CD4-positive, CD25-positive, alpha-beta regulatory T cell (primary cell): ENCODE results near the gene PPARA. TPM values are rescaled to one million over a fixed set of nuclear protein-coding genes. Genes with fewer than 3 reads are reported as not detected.

Experiments used
- ATAC-seq, 2 donors: fragments of 150-1000 bp; cut with Tn5 transposase; one replicate each; pipeline ENCODE4 v1.10.0; 2021; ENCODE audit warnings: low read depth in 2 of 2, moderate number of reproducible peaks in 2 of 2, moderate library complexity in 1 of 2
- DNase-seq, 3 donors: peaks; one replicate each; pipeline versions ENCODE4 v3.0.0 to v3.0.0-alpha.2; 2012 to 2022; ENCODE audit warnings: mixed read lengths in 1 of 3
- H3K27ac ChIP-seq: one replicate; pipeline ENCODE4 v1.7.0; 2013; ENCODE audit warnings: mild to moderate bottlenecking, low read length; ENCODE audit not compliant: insufficient read depth, poor library complexity, severe bottlenecking
- H3K27me3 ChIP-seq: one replicate; pipeline ENCODE4 v1.7.0; 2013; ENCODE audit warnings: low read length; ENCODE audit not compliant: control insufficient read depth, insufficient read depth
- H3K36me3 ChIP-seq: one replicate; pipeline ENCODE4 v1.7.0; 2013; ENCODE audit warnings: mild to moderate bottlenecking, low read length, moderate library complexity; ENCODE audit not compliant: control insufficient read depth, insufficient read depth
- H3K4me1 ChIP-seq: 2 replicates; pipeline ENCODE4 v1.7.0; 2013; ENCODE audit warnings: mild to moderate bottlenecking, low read length; ENCODE audit not compliant: insufficient read depth, control insufficient read depth, poor library complexity, severe bottlenecking
- H3K4me3 ChIP-seq: one replicate; pipeline ENCODE4 v1.7.0; 2013; ENCODE audit warnings: low read depth, mild to moderate bottlenecking, low read length, moderate library complexity
- H3K9me3 ChIP-seq, 2 experiments: 1 replicate in 1 of 2; 2 replicates in 1 of 2; pipeline ENCODE4 v1.7.0; 2013; ENCODE audit warnings: low read length in 2 of 2, mild to moderate bottlenecking in 1 of 2, moderate library complexity in 1 of 2; ENCODE audit not compliant: control insufficient read depth in 2 of 2
- H3K27ac Mint-ChIP-seq, 3 donors: one replicate each; pipeline ENCODE4 v1.8.0; 2020 to 2022; ENCODE audit warnings: mild to moderate bottlenecking in 3 of 3, mixed read lengths in 3 of 3, moderate library complexity in 2 of 3
- H3K27me3 Mint-ChIP-seq: one replicate; pipeline ENCODE4 v1.8.0; 2022; ENCODE audit warnings: mild to moderate bottlenecking, mixed read lengths
- H3K36me3 Mint-ChIP-seq: one replicate; pipeline ENCODE4 v1.8.0; 2020; ENCODE audit warnings: mixed read lengths
- H3K4me1 Mint-ChIP-seq, 4 donors: one replicate each; pipeline ENCODE4 v1.8.0; 2020 to 2022; ENCODE audit warnings: mixed read lengths in 4 of 4, mild to moderate bottlenecking in 1 of 4
- H3K4me3 Mint-ChIP-seq, 4 donors: one replicate each; pipeline ENCODE4 v1.8.0; 2020 to 2022; ENCODE audit warnings: mild to moderate bottlenecking in 4 of 4, mixed read lengths in 4 of 4, moderate library complexity in 3 of 4
- H3K9me3 Mint-ChIP-seq, 7 donors: one replicate each; pipeline ENCODE4 v1.8.0; 2020 to 2022; ENCODE audit warnings: mixed read lengths in 7 of 7, mild to moderate bottlenecking in 3 of 7, moderate library complexity in 2 of 7
- polyA plus RNA-seq, 4 donors: library from polyadenylated mRNA; unstranded; fragments of 300-500 nt; fragmentation: Illumina TruSeq; gene quantifications; one replicate each; pipeline ENCODE4 v1.2.3, GENCODE V29; 2021
- total RNA-seq: library from RNA; stranded (reverse); gene quantifications from one replicate; pipeline ENCODE4 v1.2.3, GENCODE V29; 2022

Gene PPARA
- total and polyA plus RNA-seq, 5 donors from 2014 or later: 0.67 to 10.3 (median 4.0) TPM

DNA sequence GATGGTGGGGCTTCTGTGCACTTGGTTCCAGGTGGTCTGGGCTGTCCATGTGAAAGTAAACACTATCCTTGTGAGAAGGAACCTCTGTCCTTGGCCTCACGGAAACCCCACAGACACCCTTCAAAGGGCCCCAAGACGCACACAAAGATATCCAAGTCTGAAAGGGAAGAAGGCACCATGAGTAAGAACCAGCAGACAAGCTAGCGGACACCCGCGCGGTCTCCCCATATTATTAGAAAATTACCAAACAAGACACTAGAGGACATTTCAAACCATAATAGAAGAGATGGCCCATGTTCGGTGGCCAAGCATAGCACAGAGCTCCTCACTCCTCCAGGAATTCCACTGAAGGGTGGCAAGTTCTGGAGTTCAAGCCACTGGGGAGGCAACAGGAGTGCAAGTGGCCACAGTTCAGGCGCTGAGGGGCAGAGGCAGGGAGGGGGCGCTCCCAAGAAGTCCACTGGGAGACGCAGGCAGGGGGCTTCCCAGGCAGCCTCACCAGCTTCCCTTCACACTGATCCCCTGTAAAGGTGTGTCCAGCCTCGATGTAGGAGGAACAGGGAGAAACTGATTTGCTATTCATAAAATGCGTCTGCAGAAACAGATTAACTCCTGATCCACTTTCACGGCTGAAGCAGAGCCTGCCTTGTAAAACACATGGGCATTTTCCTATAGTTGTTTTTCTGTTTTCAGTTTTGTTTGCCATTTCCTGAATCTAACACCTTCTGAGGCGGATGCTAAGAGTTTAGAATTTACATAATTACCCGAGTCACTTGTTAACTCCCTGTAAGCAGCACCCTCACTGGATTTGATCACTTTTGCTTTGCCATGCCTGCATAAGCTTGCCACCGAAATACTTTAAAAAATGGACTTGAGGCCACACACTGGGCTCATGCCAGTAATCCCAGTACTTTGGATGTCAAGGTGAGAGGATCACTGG, 9.1 kb upstream of the PPARA start:
- H3K4me1 Mint-ChIP-seq: no peaks in the 10 kb centered on the region
- DNase-seq: no peak
- H3K36me3 ChIP-seq: no peaks in the 10 kb centered on the region
- H3K27me3 ChIP-seq: no peaks in the 10 kb centered on the region
- H3K27ac ChIP-seq: no peak overlapping the region
- H3K4me1 ChIP-seq: no peaks in the 10 kb centered on the region
- peak overlapping the region in 2 of 3 donors; percentile 28 to 82 for H3K27ac Mint-ChIP-seq
- ATAC-seq: peak in 1 of 2 donors; percentile 23
- no peak overlapping the region for H3K4me3 Mint-ChIP-seq
- H3K4me3 ChIP-seq: no peak overlapping the region
- H3K9me3 ChIP-seq: no peaks in the 10 kb centered on the region
- no peaks in the 10 kb centered on the region for H3K36me3 Mint-ChIP-seq
- peaks cover 9% of the 10 kb centered on the region for H3K27me3 Mint-ChIP-seq
- H3K9me3 Mint-ChIP-seq: no peaks in the 10 kb centered on the region

- Histone ChIP-seq H3K36me3 (no peaks in the 10 kb centered on the region), H3K27me3 (no peaks in the 10 kb centered on the region), H3K4me1 (no peaks in the 10 kb centered on the region), H3K9me3 (no peaks in the 10 kb centered on the region), H3K4me3 (no peak overlapping the region), H3K27ac (no peak overlapping the region)
- DNase-seq (no peak), ATAC-seq (no peak)
- Mint-ChIP-seq H3K4me1 (peaks cover 0 to 3% (median 0%) of the 10 kb centered on the region in 4 donors), H3K4me3 (no peak overlapping the region), H3K36me3 (no peaks in the 10 kb centered on the region), H3K27ac (no peak overlapping the region), H3K27me3 (peaks cover 9% of the 10 kb centered on the region), H3K9me3 (no peaks in the 10 kb centered on the region)
Observed at GRCh38 chr22:46142548-46143490, 7.5 kb upstream of the PPARA start.

- H3K4me3 ChIP-seq: no peak overlapping the region
- DNase-seq: no peak
- H3K9me3 Mint-ChIP-seq: no peaks in the 10 kb centered on the region
- H3K4me1 Mint-ChIP-seq: peaks cover 0 to 5% (median 0%) of the 10 kb centered on the region in 4 donors
- no peaks in the 10 kb centered on the region for H3K36me3 ChIP-seq
- no peak overlapping the region for H3K27ac ChIP-seq
- peaks cover 9% of the 10 kb centered on the region for H3K27me3 Mint-ChIP-seq
- no peak overlapping the region for H3K27ac Mint-ChIP-seq
- H3K9me3 ChIP-seq: no peaks in the 10 kb centered on the region
- no peaks in the 10 kb centered on the region for H3K36me3 Mint-ChIP-seq
- H3K4me1 ChIP-seq: no peaks in the 10 kb centered on the region
- ATAC-seq: no peak
- no peaks in the 10 kb centered on the region for H3K27me3 ChIP-seq
- H3K4me3 Mint-ChIP-seq: no peak overlapping the region
Observed at GRCh38 chr22:46143491-46144147, 6.7 kb upstream of the PPARA start.

DNA sequence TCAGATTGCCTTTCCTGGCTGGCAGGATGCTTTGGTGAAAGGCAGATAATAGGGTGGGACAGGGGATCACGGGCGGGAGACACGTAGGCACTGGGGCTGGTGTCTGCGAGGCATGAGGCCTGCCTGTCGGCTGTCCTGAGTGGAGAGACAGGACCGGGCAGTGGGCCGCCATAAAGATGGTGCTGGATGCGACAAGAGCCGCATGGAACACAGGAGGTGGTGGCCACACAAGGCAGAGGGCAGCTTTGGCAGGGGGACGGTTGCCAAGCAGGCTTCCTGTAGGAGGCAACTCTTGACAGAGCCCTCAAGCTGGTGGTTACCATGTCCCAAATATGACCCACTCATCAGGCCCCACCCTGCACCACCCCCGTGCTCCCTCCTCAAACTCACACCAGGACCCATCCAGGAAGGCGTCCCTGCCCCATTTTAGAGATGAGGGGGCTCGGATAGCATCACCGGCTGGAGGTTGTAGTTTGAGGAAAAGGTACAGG, 4.9 kb upstream of the PPARA start:
- Histone ChIP-seq H3K9me3 (no peaks in the 10 kb centered on the region), H3K27ac (no peak overlapping the region), H3K4me1 (peaks cover 5% of the 10 kb centered on the region), H3K36me3 (no peaks in the 10 kb centered on the region), H3K27me3 (no peaks in the 10 kb centered on the region), H3K4me3 (no peak overlapping the region)
- DNase-seq (no peak), ATAC-seq (no peak)
- no peaks in the 10 kb centered on the region for H3K36me3 Mint-ChIP-seq
- peaks cover 9% of the 10 kb centered on the region for H3K27me3 Mint-ChIP-seq
- no peaks in the 10 kb centered on the region for H3K9me3 Mint-ChIP-seq
- no peak overlapping the region for H3K27ac Mint-ChIP-seq
- H3K4me3 Mint-ChIP-seq: no peak overlapping the region
- H3K4me1 Mint-ChIP-seq: peaks cover 0 to 13% (median 7%) of the 10 kb centered on the region in 4 donors

- H3K4me3 ChIP-seq: no peak overlapping the region
- ATAC-seq: no peak
- peaks cover 0 to 13% (median 7%) of the 10 kb centered on the region in 4 donors for H3K4me1 Mint-ChIP-seq
- no peaks in the 10 kb centered on the region for H3K36me3 ChIP-seq
- H3K27ac ChIP-seq: no peak overlapping the region
- peak overlapping the region in 2 of 4 donors; percentile 51 to 75 for H3K4me3 Mint-ChIP-seq
- peaks cover 9% of the 10 kb centered on the region for H3K27me3 Mint-ChIP-seq
- H3K9me3 ChIP-seq: no peaks in the 10 kb centered on the region
- peaks cover 5% of the 10 kb centered on the region for H3K4me1 ChIP-seq
- no peaks in the 10 kb centered on the region for H3K9me3 Mint-ChIP-seq
- no peaks in the 10 kb centered on the region for H3K27me3 ChIP-seq
- H3K27ac Mint-ChIP-seq: no peak overlapping the region
- no peak for DNase-seq
- no peaks in the 10 kb centered on the region for H3K36me3 Mint-ChIP-seq
Observed at GRCh38 chr22:46145896-46146295, 4.4 kb upstream of the PPARA start.

DNA sequence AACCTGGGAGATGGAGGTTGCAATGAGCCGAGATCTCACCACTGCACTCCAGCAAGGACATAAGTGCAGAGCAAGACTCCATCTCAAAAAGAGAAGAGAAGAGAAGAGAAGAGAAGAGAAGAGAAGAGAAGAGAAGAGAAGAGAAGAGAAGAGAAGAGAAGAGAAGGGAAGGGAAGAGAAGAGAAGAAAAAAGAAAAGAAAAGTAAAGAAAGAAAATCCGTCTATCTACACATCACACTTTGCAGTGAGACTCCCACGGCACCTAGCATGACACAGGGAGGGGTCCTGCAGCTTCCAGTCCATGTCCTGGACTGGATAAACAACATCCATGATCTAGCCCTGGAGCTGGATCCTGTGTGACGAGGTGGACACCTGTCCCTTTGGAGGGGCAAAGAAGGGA, 4.0 kb upstream of the PPARA start:
- H3K9me3 Mint-ChIP-seq: no peaks in the 10 kb centered on the region
- peaks cover 0 to 13% (median 7%) of the 10 kb centered on the region in 4 donors for H3K4me1 Mint-ChIP-seq
- Histone ChIP-seq H3K27me3 (no peaks in the 10 kb centered on the region), H3K4me3 (no peak overlapping the region), H3K36me3 (no peaks in the 10 kb centered on the region), H3K4me1 (peaks cover 9% of the 10 kb centered on the region), H3K9me3 (no peaks in the 10 kb centered on the region), H3K27ac (no peak overlapping the region)
- ATAC-seq (no peak), DNase-seq (no peak)
- peaks cover 9% of the 10 kb centered on the region for H3K27me3 Mint-ChIP-seq
- H3K36me3 Mint-ChIP-seq: no peaks in the 10 kb centered on the region
- peak overlapping the region in 1 of 3 donors; percentile 52 for H3K27ac Mint-ChIP-seq
- H3K4me3 Mint-ChIP-seq: peak overlapping the region in 2 of 4 donors; percentile 51 to 75

DNA sequence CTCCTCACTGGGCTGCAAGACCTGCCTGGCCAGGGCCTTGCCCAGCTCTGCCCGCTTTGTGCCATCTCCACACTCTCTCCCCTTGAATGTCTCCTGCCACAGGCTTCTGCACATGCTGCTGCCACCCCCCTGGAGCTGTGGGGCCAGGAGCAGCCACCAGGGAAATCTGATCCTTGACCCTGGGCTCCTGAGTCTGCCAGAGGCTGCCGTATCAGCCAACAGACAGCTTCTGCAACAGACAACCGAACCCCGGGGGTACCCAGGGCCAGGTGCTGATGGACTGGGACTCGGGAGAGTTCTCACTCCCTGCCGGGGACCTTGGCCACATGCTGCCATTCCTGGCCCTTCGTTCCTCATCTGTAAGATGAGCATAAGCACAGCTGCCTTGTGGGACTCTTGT, 3.3 kb upstream of the PPARA start:
- H3K36me3 Mint-ChIP-seq: no peaks in the 10 kb centered on the region
- no peak for DNase-seq
- Histone ChIP-seq H3K36me3 (no peaks in the 10 kb centered on the region), H3K4me1 (peaks cover 17% of the 10 kb centered on the region), H3K27me3 (no peaks in the 10 kb centered on the region), H3K27ac (no peak overlapping the region), H3K9me3 (no peaks in the 10 kb centered on the region), H3K4me3 (no peak overlapping the region)
- peak overlapping the region in 1 of 4 donors; percentile 87 for H3K4me3 Mint-ChIP-seq
- H3K27me3 Mint-ChIP-seq: peaks cover 4% of the 10 kb centered on the region
- no peak for ATAC-seq
- H3K27ac Mint-ChIP-seq: peak overlapping the region in 1 of 3 donors; percentile 52
- H3K4me1 Mint-ChIP-seq: peaks cover 0 to 19% (median 9%) of the 10 kb centered on the region in 4 donors
- no peaks in the 10 kb centered on the region for H3K9me3 Mint-ChIP-seq
